ENCODE results near the gene KCNJ16.

DNA sequence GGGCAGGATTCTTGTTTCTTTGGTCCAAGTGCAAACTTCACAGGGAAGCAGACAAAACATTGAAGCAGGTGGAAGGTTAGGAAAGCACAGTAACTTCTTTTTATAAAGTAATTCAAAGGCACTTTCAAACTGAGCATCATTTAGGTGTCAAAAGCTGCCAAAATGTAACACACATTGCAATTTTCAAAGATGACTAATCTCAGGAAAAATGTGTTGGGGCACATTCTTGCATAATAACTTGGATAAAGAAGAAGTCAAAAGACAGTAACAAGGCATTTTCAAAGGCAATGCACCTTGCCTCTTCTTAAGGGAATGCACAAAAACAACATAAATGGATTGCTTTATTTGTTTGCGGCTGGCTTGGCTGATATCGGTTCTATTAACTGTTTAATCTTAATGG is 97.9 kb downstream of the KCNJ16 start:
- TF ChIP-seq TAF1 (IDR thresholded peaks at IDR 0.05; ENCODE audit: low read depth) (no peak), RAD21 (IDR thresholded peaks at IDR 0.05; ENCODE audit: low read depth) (no peak), EP300 (IDR thresholded peaks at IDR 0.05; ENCODE audit: borderline replicate concordance) (no peak), NFIC (IDR thresholded peaks at IDR 0.05) (no peak), FOXM1 (IDR thresholded peaks at IDR 0.05; ENCODE audit: borderline replicate concordance, low read depth) (no peak), CEBPB (IDR thresholded peaks at IDR 0.05) (no peak)
- TF ChIP-seq, protein P1, sequence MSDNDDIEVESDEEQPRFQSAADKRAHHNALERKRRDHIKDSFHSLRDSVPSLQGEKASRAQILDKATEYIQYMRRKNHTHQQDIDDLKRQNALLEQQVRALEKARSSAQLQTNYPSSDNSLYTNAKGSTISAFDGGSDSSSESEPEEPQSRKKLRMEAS (IDR thresholded peaks at IDR 0.05), result no peak
